ENCODE results near the gene COPG2.
"Not testable (repeated sequence)": the region's sequence is repeated elsewhere in the genome, so short reads cannot be mapped to it uniquely, and the experiment has no call there.

Gene COPG2

DNA sequence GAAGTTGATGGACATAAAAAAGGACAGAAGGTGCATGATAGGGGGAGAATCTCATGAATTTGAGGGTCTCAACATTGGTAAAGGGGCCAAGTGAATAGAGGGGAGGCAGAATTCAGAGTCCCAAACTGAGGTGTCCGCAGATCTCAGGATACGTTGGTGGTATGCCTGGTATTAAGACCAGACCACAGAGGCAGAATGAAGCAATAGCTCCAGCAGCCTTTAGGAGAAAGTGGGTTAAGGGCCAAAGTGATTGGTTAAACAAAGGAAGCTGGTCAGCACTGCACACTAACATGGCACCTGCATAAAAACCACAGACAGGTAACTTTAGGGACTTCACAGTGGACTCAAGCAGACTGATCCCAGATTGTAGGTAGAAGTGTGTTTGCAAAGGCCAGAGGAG is 139.1 kb downstream of the COPG2 start:
- Histone ChIP-seq H2AFZ (ENCODE audit: low read length) (no peak overlapping the region), H4K20me1 (ENCODE audit: insufficient read depth, low read length) (no peaks in the 10 kb centered on the region), H3K9me2 (ENCODE audit: low read depth, low read length) (no peaks in the 10 kb centered on the region), H3K27me3 (ENCODE audit: insufficient read depth, low read length) (no peaks in the 10 kb centered on the region), H3K4me3 (ENCODE audit: low read depth, low read length, poor library complexity, severe bottlenecking) (no peak overlapping the region), H3K9ac (ENCODE audit: low read length) (no peak overlapping the region), H3K9me3 (ENCODE audit: low read length) (no peaks in the 10 kb centered on the region), H3K4me2 (ENCODE audit: low read length) (no peak overlapping the region), H3K27ac (ENCODE audit: low read depth, low read length, poor library complexity, severe bottlenecking) (no peak overlapping the region), H3F3A (ENCODE audit: insufficient read depth, low read length) (no peaks in the 10 kb centered on the region), H3K4me1 (ENCODE audit: insufficient read depth, low read length, severe bottlenecking) (no peaks in the 10 kb centered on the region), H3K36me3 (ENCODE audit: insufficient read depth, low read length) (peaks cover 3% of the 10 kb centered on the region; the same call in 1 of the 2 replicates), H3K79me2 (ENCODE audit: insufficient read depth, low read length) (no peaks in the 10 kb centered on the region)
- no peak for TF ChIP-seq EZH2 (IDR thresholded peaks at IDR 0.05; ENCODE audit: borderline replicate concordance, low read length)
- TF ChIP-seq, protein P1, sequence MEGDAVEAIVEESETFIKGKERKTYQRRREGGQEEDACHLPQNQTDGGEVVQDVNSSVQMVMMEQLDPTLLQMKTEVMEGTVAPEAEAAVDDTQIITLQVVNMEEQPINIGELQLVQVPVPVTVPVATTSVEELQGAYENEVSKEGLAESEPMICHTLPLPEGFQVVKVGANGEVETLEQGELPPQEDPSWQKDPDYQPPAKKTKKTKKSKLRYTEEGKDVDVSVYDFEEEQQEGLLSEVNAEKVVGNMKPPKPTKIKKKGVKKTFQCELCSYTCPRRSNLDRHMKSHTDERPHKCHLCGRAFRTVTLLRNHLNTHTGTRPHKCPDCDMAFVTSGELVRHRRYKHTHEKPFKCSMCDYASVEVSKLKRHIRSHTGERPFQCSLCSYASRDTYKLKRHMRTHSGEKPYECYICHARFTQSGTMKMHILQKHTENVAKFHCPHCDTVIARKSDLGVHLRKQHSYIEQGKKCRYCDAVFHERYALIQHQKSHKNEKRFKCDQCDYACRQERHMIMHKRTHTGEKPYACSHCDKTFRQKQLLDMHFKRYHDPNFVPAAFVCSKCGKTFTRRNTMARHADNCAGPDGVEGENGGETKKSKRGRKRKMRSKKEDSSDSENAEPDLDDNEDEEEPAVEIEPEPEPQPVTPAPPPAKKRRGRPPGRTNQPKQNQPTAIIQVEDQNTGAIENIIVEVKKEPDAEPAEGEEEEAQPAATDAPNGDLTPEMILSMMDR (IDR thresholded peaks at IDR 0.05; ENCODE audit: low read length) = no peak

DNA sequence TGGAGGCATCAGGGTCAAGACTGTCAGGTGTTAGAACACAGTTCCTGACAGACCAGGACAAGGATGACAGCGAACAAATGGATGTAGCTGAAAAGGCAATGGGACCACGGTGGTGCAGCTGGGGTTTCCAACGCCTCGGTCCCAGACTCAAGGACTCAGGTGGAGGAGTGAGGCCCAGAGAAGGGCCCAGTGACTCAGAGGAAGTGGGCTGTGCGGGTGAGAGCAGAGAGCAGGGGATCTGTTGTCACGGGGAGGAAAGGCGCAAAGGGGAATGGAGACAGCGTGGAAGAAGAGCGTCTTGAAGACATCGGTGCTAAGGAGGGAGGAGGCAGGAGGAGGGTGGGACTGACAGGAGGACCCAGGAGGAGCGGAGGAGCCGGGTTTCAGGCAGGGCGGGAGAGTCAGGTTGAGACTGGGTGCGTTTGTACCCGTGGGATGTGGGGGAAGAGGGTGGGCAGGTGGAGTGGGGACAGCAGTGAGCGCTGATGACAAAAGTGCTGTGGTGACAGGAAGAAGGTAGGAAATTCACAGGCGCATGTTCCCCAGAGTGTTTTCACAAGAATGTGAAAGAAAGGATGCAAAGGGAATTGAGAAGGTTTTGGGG is 140.7 kb downstream of the COPG2 start:
- H3K79me2 ChIP-seq (ENCODE audit: insufficient read depth, low read length); H3K27me3 ChIP-seq (ENCODE audit: insufficient read depth, low read length); H3K9me3 ChIP-seq (ENCODE audit: low read length); H3K9me2 ChIP-seq (ENCODE audit: low read depth, low read length); H3K4me3 ChIP-seq (ENCODE audit: low read depth, low read length, poor library complexity, severe bottlenecking); H3K9ac ChIP-seq (ENCODE audit: low read length); H3F3A ChIP-seq (ENCODE audit: insufficient read depth, low read length); H3K36me3 ChIP-seq (ENCODE audit: insufficient read depth, low read length); H2AFZ ChIP-seq (ENCODE audit: low read length); H3K4me1 ChIP-seq (ENCODE audit: insufficient read depth, low read length, severe bottlenecking); H3K27ac ChIP-seq (ENCODE audit: low read depth, low read length, poor library complexity, severe bottlenecking); H3K4me2 ChIP-seq (ENCODE audit: low read length); H4K20me1 ChIP-seq (ENCODE audit: insufficient read depth, low read length): not testable (repeated sequence)

DNA sequence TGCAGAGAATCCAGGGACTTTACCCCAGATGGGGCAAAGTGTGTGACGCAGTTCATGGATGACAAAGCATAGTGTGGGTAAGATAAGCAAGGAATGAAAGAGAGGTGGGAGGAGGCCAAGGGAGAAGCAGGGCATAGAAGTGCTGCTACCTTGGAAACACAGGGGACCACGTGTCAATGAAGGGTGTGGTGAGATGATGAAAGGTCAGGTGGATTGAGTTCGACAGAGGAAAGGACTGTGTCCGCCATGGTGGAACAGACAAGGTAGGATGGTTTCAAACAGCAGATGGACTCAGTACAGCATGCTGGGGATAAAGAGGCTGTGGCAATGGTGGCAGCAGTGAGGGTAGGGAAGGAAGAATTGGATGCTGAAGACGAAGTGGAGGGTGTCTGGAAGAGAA is 143.9 kb downstream of the COPG2 start:
- H3K79me2 ChIP-seq (ENCODE audit: insufficient read depth, low read length) = no peaks in the 10 kb centered on the region
- no peaks in the 10 kb centered on the region for H3F3A ChIP-seq (ENCODE audit: insufficient read depth, low read length)
- H3K27me3 ChIP-seq (ENCODE audit: insufficient read depth, low read length) = no peaks in the 10 kb centered on the region
- H3K27ac ChIP-seq (ENCODE audit: low read depth, low read length, poor library complexity, severe bottlenecking) = no peak overlapping the region
- H3K9ac ChIP-seq (ENCODE audit: low read length) = no peak overlapping the region
- no peaks in the 10 kb centered on the region for H3K9me3 ChIP-seq (ENCODE audit: low read length)
- H4K20me1 ChIP-seq (ENCODE audit: insufficient read depth, low read length) = no peaks in the 10 kb centered on the region
- no peak overlapping the region for H2AFZ ChIP-seq (ENCODE audit: low read length)
- H3K36me3 ChIP-seq (ENCODE audit: insufficient read depth, low read length) = peaks cover 2% of the 10 kb centered on the region; the same call in 1 of the 2 replicates
- H3K4me1 ChIP-seq (ENCODE audit: insufficient read depth, low read length, severe bottlenecking) = no peaks in the 10 kb centered on the region
- H3K4me3 ChIP-seq (ENCODE audit: low read depth, low read length, poor library complexity, severe bottlenecking) = no peak overlapping the region
- H3K9me2 ChIP-seq (ENCODE audit: low read depth, low read length) = no peaks in the 10 kb centered on the region
- H3K4me2 ChIP-seq (ENCODE audit: low read length) = no peak overlapping the region
- TF ChIP-seq, protein P1 (IDR thresholded peaks at IDR 0.05; ENCODE audit: low read length) = no peak

DNA sequence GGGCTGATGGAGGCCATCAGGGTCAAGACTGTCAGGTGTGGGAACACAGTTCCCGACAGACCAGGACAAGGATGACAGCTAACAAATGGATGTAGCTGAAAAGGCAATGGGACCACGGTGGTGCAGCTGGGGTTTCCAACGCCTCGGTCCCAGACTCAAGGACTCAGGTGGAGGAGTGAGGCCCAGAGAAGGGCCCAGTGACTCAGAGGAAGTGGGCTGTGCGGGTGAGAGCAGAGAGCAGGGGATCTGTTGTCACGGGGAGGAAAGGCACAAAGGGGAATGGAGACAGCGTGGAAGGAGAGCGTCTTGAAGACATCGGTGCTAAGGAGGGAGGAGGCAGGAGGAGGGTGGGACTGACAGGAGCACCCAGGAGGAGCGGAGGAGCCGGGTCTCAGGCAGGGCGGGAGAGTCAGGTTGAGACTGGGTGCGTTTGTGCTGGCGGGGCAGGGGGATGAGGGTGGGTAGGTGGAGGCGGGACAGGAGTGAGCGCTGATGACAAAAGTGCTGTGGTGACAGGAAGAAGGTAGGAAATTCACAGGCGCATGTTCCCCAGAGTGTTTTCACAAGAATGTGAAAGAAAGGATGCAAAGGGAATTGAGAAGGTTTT is 144.9 kb downstream of the COPG2 start:
- H3K9me3 ChIP-seq (ENCODE audit: low read length); H3K79me2 ChIP-seq (ENCODE audit: insufficient read depth, low read length); H3K4me2 ChIP-seq (ENCODE audit: low read length); H3K27me3 ChIP-seq (ENCODE audit: insufficient read depth, low read length); H3K4me1 ChIP-seq (ENCODE audit: insufficient read depth, low read length, severe bottlenecking); H3K27ac ChIP-seq (ENCODE audit: low read depth, low read length, poor library complexity, severe bottlenecking); H3K4me3 ChIP-seq (ENCODE audit: low read depth, low read length, poor library complexity, severe bottlenecking); H3F3A ChIP-seq (ENCODE audit: insufficient read depth, low read length); H3K36me3 ChIP-seq (ENCODE audit: insufficient read depth, low read length); H3K9ac ChIP-seq (ENCODE audit: low read length); H3K9me2 ChIP-seq (ENCODE audit: low read depth, low read length); H4K20me1 ChIP-seq (ENCODE audit: insufficient read depth, low read length); H2AFZ ChIP-seq (ENCODE audit: low read length): not testable (repeated sequence)

Data from OCI-LY1 (cell line).